ENCODE results near the gene RUNX1.

RUNX1 gene

DNA sequence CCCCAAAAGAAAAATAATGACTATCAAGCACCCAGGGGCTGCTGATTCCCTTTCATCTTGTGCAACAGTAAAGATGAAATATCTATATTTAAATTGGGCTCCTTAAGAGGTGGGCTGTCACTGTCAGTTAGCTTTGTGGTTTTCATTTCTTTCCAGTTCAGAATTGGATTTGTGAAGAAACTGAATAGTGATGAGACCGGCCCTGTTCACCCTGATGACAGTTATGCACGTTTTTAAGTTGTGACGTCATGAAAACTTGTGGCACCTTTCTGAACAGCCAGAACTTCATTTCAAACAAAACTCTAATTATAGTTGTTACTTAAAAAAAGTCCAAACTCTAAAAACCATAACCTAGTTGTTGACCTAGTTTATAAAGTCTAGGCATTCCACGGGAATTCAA, 125.9 kb downstream of the RUNX1 start:
- no peak for DNase-seq (ENCODE audit: low read depth)
- TF ChIP-seq, protein P1, sequence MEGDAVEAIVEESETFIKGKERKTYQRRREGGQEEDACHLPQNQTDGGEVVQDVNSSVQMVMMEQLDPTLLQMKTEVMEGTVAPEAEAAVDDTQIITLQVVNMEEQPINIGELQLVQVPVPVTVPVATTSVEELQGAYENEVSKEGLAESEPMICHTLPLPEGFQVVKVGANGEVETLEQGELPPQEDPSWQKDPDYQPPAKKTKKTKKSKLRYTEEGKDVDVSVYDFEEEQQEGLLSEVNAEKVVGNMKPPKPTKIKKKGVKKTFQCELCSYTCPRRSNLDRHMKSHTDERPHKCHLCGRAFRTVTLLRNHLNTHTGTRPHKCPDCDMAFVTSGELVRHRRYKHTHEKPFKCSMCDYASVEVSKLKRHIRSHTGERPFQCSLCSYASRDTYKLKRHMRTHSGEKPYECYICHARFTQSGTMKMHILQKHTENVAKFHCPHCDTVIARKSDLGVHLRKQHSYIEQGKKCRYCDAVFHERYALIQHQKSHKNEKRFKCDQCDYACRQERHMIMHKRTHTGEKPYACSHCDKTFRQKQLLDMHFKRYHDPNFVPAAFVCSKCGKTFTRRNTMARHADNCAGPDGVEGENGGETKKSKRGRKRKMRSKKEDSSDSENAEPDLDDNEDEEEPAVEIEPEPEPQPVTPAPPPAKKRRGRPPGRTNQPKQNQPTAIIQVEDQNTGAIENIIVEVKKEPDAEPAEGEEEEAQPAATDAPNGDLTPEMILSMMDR (IDR thresholded peaks at IDR 0.05; ENCODE audit: control insufficient read depth, insufficient read depth, low read depth, low read length, missing control alignments), result no peak

DNA sequence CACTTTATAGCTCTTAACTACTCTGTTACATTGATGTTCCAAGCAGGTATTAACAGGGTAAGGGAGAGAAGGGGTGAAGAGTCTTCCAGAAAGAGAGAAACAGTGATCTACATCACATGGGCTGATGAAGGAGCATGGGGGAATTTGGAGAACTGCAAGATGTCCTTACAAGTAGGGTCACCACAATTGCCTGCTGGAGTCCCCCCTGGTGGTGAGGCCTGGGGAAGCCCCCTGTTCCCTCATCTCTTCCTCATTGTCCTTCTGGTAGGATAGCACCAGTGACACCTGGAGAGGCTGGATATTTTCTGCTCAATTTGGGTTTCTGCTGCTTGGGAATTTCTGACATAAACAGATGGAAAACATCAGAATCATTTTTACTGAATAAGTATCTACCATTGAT, 126.6 kb downstream of the RUNX1 start:
- TF ChIP-seq, protein P1 (IDR thresholded peaks at IDR 0.05; ENCODE audit: control insufficient read depth, insufficient read depth, low read depth, low read length, missing control alignments), result no peak
- DNase-seq (ENCODE audit: low read depth), result no peak
- no peak overlapping the region for H3K4me3 ChIP-seq (ENCODE audit: control insufficient read depth, low read depth, low read length)

More for the DNA sequence above, 125.9 kb downstream of the RUNX1 start:
- no peak overlapping the region for H3K4me3 ChIP-seq (ENCODE audit: control insufficient read depth, low read depth, low read length)

DNA sequence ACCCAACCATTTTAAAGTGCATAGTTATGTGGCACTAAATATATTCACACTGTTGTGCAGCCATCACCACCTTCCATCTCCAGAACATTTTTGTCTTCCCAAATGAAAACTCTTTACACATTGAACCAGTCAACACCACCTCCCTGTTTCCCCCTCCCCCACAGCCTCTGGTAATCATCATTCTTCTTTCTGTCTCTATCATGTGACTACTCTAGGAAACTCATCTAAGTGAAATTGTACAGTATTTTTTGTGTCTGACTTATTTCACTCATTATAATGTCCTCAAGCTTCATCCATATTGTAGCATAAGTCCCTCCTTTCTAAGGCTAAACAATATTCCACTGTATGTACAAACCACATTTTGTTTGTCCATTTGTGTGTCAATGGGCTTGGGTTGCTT, 128.0 kb downstream of the RUNX1 start:
- H3K4me3 ChIP-seq (ENCODE audit: control insufficient read depth, low read depth, low read length), result no peak overlapping the region
- TF ChIP-seq, protein P1 (IDR thresholded peaks at IDR 0.05; ENCODE audit: control insufficient read depth, insufficient read depth, low read depth, low read length, missing control alignments), result no peak
- DNase-seq (ENCODE audit: low read depth), result no peak

DNA sequence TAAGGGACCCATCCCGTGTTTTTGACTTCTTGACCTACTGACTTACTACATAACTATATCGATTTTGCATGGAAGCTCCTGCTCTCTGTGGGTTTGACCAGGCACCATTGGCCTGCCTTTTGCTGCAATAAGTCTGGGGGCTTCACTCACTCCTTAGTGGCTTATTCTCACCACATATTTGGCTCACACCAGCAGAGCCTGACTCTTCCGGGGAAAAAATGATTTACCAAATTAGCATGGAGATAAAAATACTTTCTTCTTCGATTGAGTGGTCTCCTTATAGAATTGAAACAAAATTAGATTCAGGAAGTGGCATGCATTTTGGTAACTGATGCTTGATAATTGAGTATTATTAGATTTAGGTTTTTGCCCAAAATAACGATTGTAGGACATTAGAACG, 129.7 kb downstream of the RUNX1 start:
- no peak for DNase-seq (ENCODE audit: low read depth)
- TF ChIP-seq, protein P1 (IDR thresholded peaks at IDR 0.05; ENCODE audit: control insufficient read depth, insufficient read depth, low read depth, low read length, missing control alignments), result no peak
- no peak overlapping the region for H3K4me3 ChIP-seq (ENCODE audit: control insufficient read depth, low read depth, low read length)

DNA sequence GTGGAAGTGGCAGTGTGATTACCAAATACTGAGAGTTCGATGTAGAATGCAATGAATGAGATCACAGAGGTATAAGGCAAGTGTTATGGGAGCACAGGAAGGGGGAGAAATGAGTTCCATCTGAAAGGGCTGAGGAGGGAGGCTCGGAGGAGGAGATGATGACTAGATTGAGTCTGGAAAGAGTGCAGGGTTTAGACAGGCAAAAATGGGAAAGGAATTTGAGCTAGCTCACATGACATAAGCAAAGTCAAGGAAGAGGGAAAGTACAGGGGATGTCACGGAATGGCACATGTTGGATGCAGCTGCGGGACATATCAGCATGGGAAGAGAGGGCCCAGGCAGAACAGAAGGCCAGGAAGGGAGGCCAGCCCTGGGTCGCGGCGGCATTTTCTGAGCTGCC, 132.7 kb downstream of the RUNX1 start:
- DNase-seq (ENCODE audit: low read depth), result no peak

DNA sequence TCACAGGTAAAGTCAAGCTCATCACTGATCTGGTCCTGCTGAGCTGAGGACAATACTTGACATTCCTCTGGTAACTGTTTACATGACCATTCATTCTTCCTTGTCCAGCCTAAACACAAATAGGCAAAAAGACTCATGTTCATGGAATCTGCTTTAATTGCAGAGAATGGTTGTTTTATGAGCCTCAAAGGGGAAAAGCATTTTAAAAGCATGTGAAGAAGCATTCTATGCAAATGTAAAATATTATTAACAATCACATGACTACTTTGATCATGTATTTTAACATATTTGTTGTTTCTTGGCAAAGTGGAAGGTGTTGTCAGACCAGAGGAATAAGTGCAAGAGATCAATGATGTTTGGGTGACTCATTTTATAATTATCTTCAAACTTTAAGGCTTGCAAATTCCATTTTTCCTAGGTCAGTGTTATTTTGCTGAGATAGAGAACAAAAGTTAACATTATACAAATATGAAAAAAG, 133.7 kb downstream of the RUNX1 start:
- DNase-seq (ENCODE audit: low read depth), result no peak
- H3K4me3 ChIP-seq (ENCODE audit: control insufficient read depth, low read depth, low read length), result no peak overlapping the region
- TF ChIP-seq, protein P1 (IDR thresholded peaks at IDR 0.05; ENCODE audit: control insufficient read depth, insufficient read depth, low read depth, low read length, missing control alignments), result no peak

More for the DNA sequence above, 132.7 kb downstream of the RUNX1 start:
- no peak overlapping the region for H3K4me3 ChIP-seq (ENCODE audit: control insufficient read depth, low read depth, low read length)
- TF ChIP-seq, protein P1 (IDR thresholded peaks at IDR 0.05; ENCODE audit: control insufficient read depth, insufficient read depth, low read depth, low read length, missing control alignments), result no peak

DNA sequence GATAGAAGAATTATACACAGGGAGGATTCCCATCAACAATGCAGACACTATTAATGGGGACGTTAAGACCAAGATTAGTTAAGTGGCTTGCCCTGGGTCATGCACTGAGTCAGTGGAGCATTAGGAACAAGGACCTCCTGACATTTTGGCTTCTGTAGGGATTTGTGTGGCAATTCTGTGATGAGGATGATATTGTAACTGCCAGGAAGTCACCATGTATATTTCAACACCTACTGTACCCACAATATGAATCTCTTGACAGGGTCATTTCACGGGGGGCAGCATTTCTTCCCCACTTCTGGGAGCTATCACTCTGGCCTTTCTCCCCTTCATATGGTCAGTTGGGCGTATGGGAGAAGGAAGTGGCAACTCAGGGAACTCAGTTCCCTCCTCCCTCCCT, 134.9 kb downstream of the RUNX1 start:
- H3K4me3 ChIP-seq (ENCODE audit: control insufficient read depth, low read depth, low read length), result no peak overlapping the region
- no peak for DNase-seq (ENCODE audit: low read depth)
- TF ChIP-seq, protein P1 (IDR thresholded peaks at IDR 0.05; ENCODE audit: control insufficient read depth, insufficient read depth, low read depth, low read length, missing control alignments), result no peak

Data from AG09309 (cell line).